K562 (cell line): ENCODE data around the gene NUBP2. TPM values are rescaled to one million over a fixed set of nuclear protein-coding genes. Genes with fewer than 3 reads are reported as not detected.

ENCODE experiments used
- BCOR ChIP-seq: fragments of 450-650 bp; IDR thresholded peaks from 2 replicates; pipeline ENCODE4 v1.6.1; 2016
- DMBX1 ChIP-seq: fragments of 250-450 bp; sonication (Bioruptor Pico); IDR thresholded peaks from 2 replicates; pipeline ENCODE4 v1.8.0; 2022; ENCODE audit warnings: inconsistent platforms, mild to moderate bottlenecking, moderate library complexity, borderline replicate concordance
- EWSR1 ChIP-seq: fragments of 450-650 bp; IDR thresholded peaks from 2 replicates; pipeline ENCODE4 v1.6.1; 2018; ENCODE audit warnings: borderline replicate concordance, mild to moderate bottlenecking, low read depth, moderate library complexity; ENCODE audit not compliant: partially characterized antibody
- FOXP1 ChIP-seq: sonication (generic); formaldehyde crosslinking; IDR thresholded peaks from 2 replicates; pipeline ENCODE4 v1.8.0; 2022; ENCODE audit warnings: mild to moderate bottlenecking, missing genetic modification reagents
- HNRNPK ChIP-seq: fragments of 200-400 bp; formaldehyde crosslinking; IDR thresholded peaks from one replicate; pipeline ENCODE4 v1.6.1; 2018; ENCODE audit warnings: mild to moderate bottlenecking, low read depth, low read length; ENCODE audit not compliant: poor library complexity, severe bottlenecking
- SIN3B ChIP-seq: fragments of 450-650 bp; IDR thresholded peaks from 2 replicates; pipeline ENCODE4 v1.6.1; 2017; ENCODE audit warnings: low read depth, mild to moderate bottlenecking, moderate library complexity
- SIX5 ChIP-seq, 2 experiments: IDR thresholded peaks; 2 replicates each; pipeline ENCODE4 v1.6.1; 2011; ENCODE audit warnings: low read length in 2 of 2, borderline replicate concordance in 1 of 2, low read depth in 1 of 2, mild to moderate bottlenecking in 1 of 2, moderate library complexity in 1 of 2; ENCODE audit not compliant: insufficient read depth in 1 of 2
- TAF1 ChIP-seq: IDR thresholded peaks from 2 replicates; pipeline ENCODE4 v1.6.1; 2011; ENCODE audit warnings: mild to moderate bottlenecking, low read length, moderate library complexity; ENCODE audit not compliant: insufficient read depth, control insufficient read depth, severe bottlenecking; ENCODE audit errors: extremely low read depth
- TARDBP ChIP-seq: fragments of 450-650 bp; IDR thresholded peaks from 2 replicates; pipeline ENCODE4 v1.6.1; 2016
- ZBTB2 ChIP-seq: fragments of 450-650 bp; IDR thresholded peaks from 2 replicates; pipeline ENCODE4 v1.6.1; 2016; ENCODE audit warnings: antibody characterized with exemption
- polyA plus RNA-seq, 8 experiments: library from polyadenylated mRNA; depleted of rRNA in 4 of 8; stranded (reverse) in 5 of 8; unstranded in 3 of 8; fragments of >200 nt; fragmentation: Nextera tagmentation in 2 of 8; fragmentation: Illumina TruSeq in 1 of 8; extraction: Ambion mirVana in 2 of 8; extraction: Trizol in 1 of 8; gene quantifications; 2 replicates each; pipeline versions ENCODE4 v1.2.1 to v1.2.3, GENCODE V29; 2011 to 2014; ENCODE audit warnings: inconsistent platforms in 1 of 8, missing spikeins in 1 of 8
- total RNA-seq, 7 experiments: library from RNA; depleted of rRNA in 6 of 7; stranded (reverse); fragments of >200 nt in 6 of 7; fragmentation: Illumina TruSeq in 2 of 7; extraction: Trizol in 2 of 7; gene quantifications; 2 replicates each; pipeline versions ENCODE4 v1.2.1 to v1.2.3, GENCODE V29; 2011 to 2021; ENCODE audit warnings: low replicate concordance in 1 of 7
- TF ChIP-seq, protein P1 (sequence below): sonication (generic); formaldehyde crosslinking; IDR thresholded peaks from 2 replicates; pipeline ENCODE4 v1.8.0; 2022; ENCODE audit warnings: missing genetic modification reagents, mild to moderate bottlenecking, moderate library complexity, borderline replicate concordance
- TF ChIP-seq, protein P2 (sequence below): fragments of 250-450 bp; sonication (Bioruptor Pico); IDR thresholded peaks from 2 replicates; pipeline ENCODE4 v1.4.0; 2020; ENCODE audit warnings: mild to moderate bottlenecking, moderate library complexity
- TF ChIP-seq, protein P3 (sequence below), 3 experiments: fragments of 200-800 bp in 1 of 3; fragments of 250-450 bp in 1 of 3; fragments of 450-650 bp in 1 of 3; sonication (Bioruptor Pico) in 1 of 3; sonication (Bioruptor generic) in 1 of 3; formaldehyde crosslinking in 1 of 3; IDR thresholded peaks; 2 replicates each; pipeline versions ENCODE4 v1.6.1 to v1.8.0; 2016 to 2022; ENCODE audit warnings: mild to moderate bottlenecking in 2 of 3, missing genetic modification characterization in 2 of 3, missing compliant biosample characterization in 1 of 3, moderate library complexity in 1 of 3
- TF ChIP-seq, protein P4 (sequence below): fragments of 450-650 bp; conservative IDR thresholded peaks from 2 replicates; pipeline ENCODE4 v1.6.1; 2016; ENCODE audit warnings: missing genetic modification characterization, low read depth, mild to moderate bottlenecking, control low read depth, missing compliant biosample characterization

Gene NUBP2
- total and polyA plus RNA-seq, 9 of the 15 experiments (the other 6 are each of a cell fraction or from before 2014, with no cell fraction given) = 1.8 to 115 (median 24.0) TPM

- TF ChIP-seq ZBTB2 (peak; percentile 90), BCOR (peak; percentile 96), SIN3B (no peak), FOXP1 (CRISPR knock-in tag) (peak; percentile 37; the same call in 1 of the 2 replicates), EWSR1 (no peak), DMBX1 (CRISPR knock-in tag) (peak; percentile 78), SIX5 (IDR thresholded peaks at IDR 0.05; ENCODE audit: borderline replicate concordance in 1 of 2, insufficient read depth in 1 of 2, low read depth in 1 of 2, low read length in 2 of 2) (no peak), TAF1 (no peak), TARDBP (no peak), HNRNPK (no peak)
- TF ChIP-seq, protein P1, sequence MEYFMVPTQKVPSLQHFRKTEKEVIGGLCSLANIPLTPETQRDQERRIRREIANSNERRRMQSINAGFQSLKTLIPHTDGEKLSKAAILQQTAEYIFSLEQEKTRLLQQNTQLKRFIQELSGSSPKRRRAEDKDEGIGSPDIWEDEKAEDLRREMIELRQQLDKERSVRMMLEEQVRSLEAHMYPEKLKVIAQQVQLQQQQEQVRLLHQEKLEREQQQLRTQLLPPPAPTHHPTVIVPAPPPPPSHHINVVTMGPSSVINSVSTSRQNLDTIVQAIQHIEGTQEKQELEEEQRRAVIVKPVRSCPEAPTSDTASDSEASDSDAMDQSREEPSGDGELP (CRISPR knock-in tag) = peak; percentile 96
- TF ChIP-seq, protein P2, sequence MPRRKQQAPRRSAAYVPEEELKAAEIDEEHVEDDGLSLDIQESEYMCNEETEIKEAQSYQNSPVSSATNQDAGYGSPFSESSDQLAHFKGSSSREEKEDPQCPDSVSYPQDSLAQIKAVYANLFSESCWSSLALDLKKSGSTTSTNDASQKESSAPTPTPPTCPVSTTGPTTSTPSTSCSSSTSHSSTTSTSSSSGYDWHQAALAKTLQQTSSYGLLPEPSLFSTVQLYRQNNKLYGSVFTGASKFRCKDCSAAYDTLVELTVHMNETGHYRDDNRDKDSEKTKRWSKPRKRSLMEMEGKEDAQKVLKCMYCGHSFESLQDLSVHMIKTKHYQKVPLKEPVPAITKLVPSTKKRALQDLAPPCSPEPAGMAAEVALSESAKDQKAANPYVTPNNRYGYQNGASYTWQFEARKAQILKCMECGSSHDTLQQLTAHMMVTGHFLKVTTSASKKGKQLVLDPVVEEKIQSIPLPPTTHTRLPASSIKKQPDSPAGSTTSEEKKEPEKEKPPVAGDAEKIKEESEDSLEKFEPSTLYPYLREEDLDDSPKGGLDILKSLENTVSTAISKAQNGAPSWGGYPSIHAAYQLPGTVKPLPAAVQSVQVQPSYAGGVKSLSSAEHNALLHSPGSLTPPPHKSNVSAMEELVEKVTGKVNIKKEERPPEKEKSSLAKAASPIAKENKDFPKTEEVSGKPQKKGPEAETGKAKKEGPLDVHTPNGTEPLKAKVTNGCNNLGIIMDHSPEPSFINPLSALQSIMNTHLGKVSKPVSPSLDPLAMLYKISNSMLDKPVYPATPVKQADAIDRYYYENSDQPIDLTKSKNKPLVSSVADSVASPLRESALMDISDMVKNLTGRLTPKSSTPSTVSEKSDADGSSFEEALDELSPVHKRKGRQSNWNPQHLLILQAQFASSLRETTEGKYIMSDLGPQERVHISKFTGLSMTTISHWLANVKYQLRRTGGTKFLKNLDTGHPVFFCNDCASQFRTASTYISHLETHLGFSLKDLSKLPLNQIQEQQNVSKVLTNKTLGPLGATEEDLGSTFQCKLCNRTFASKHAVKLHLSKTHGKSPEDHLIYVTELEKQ (CRISPR knock-in tag) = no peak
- TF ChIP-seq, protein P3, sequence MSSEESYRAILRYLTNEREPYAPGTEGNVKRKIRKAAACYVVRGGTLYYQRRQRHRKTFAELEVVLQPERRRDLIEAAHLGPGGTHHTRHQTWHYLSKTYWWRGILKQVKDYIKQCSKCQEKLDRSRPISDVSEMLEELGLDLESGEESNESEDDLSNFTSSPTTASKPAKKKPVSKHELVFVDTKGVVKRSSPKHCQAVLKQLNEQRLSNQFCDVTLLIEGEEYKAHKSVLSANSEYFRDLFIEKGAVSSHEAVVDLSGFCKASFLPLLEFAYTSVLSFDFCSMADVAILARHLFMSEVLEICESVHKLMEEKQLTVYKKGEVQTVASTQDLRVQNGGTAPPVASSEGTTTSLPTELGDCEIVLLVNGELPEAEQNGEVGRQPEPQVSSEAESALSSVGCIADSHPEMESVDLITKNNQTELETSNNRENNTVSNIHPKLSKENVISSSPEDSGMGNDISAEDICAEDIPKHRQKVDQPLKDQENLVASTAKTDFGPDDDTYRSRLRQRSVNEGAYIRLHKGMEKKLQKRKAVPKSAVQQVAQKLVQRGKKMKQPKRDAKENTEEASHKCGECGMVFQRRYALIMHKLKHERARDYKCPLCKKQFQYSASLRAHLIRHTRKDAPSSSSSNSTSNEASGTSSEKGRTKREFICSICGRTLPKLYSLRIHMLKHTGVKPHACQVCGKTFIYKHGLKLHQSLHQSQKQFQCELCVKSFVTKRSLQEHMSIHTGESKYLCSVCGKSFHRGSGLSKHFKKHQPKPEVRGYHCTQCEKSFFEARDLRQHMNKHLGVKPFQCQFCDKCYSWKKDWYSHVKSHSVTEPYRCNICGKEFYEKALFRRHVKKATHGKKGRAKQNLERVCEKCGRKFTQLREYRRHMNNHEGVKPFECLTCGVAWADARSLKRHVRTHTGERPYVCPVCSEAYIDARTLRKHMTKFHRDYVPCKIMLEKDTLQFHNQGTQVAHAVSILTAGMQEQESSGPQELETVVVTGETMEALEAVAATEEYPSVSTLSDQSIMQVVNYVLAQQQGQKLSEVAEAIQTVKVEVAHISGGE (CRISPR knock-in tag; IDR thresholded peaks at IDR 0.05) = peak in 1 of 3 experiments; percentile 74; a peak in 2 of 6 replicates
- TF ChIP-seq, protein P4, sequence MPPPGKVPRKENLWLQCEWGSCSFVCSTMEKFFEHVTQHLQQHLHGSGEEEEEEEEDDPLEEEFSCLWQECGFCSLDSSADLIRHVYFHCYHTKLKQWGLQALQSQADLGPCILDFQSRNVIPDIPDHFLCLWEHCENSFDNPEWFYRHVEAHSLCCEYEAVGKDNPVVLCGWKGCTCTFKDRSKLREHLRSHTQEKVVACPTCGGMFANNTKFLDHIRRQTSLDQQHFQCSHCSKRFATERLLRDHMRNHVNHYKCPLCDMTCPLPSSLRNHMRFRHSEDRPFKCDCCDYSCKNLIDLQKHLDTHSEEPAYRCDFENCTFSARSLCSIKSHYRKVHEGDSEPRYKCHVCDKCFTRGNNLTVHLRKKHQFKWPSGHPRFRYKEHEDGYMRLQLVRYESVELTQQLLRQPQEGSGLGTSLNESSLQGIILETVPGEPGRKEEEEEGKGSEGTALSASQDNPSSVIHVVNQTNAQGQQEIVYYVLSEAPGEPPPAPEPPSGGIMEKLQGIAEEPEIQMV (tag) = 0 out of 2 replicates have a peak, but pooled peaks have one; percentile 6
Observed at GRCh38 chr16:1832838-1833454, 50.2 kb downstream of the NUBP2 start (continued).
